K562 (cell line): ENCODE data around the gene SGMS1.

Source experiments
- CBFB ChIP-seq: sonication (generic); formaldehyde crosslinking; IDR thresholded peaks from 2 replicates; pipeline ENCODE4 v1.4.0; 2020; ENCODE audit warnings: mild to moderate bottlenecking, missing genetic modification reagents
- EZH2 ChIP-seq: IDR thresholded peaks from 2 replicates; pipeline ENCODE4 v1.6.1; 2012; ENCODE audit warnings: low read depth, mild to moderate bottlenecking, inconsistent platforms, low read length, borderline replicate concordance
- FOXK1 ChIP-seq: sonication (generic); formaldehyde crosslinking; IDR thresholded peaks from 2 replicates; pipeline ENCODE4 v1.8.0; 2022; ENCODE audit warnings: missing genetic modification reagents, mild to moderate bottlenecking, borderline replicate concordance
- KLF6 ChIP-seq: fragments of 250-450 bp; sonication (Bioruptor Pico); IDR thresholded peaks from 2 replicates; pipeline ENCODE4 v1.4.0; 2020; ENCODE audit warnings: mild to moderate bottlenecking, moderate library complexity, borderline replicate concordance
- MTA3 ChIP-seq: fragments of 450-650 bp; formaldehyde crosslinking; IDR thresholded peaks from 2 replicates; pipeline ENCODE4 v1.6.1; 2017; ENCODE audit warnings: mild to moderate bottlenecking, borderline replicate concordance
- NFATC3 ChIP-seq: fragments of 450-650 bp; IDR thresholded peaks from 2 replicates; pipeline ENCODE4 v1.6.1; 2017; ENCODE audit warnings: mild to moderate bottlenecking
- NFE2L1 ChIP-seq: fragments of 450-650 bp; IDR thresholded peaks from 2 replicates; pipeline ENCODE4 v1.6.1; 2016; ENCODE audit warnings: missing genetic modification characterization, low read depth, mild to moderate bottlenecking, missing compliant biosample characterization, moderate library complexity, borderline replicate concordance
- NR2C2 ChIP-seq, 2 experiments: fragments of 200-800 bp in 1 of 2; sonication (Bioruptor generic) in 1 of 2; sonication (generic) in 1 of 2; formaldehyde crosslinking in 1 of 2; IDR thresholded peaks; 2 replicates each; pipeline versions ENCODE4 v1.6.1 to v1.8.0; 2016 to 2022; ENCODE audit warnings: mild to moderate bottlenecking in 1 of 2, missing compliant biosample characterization in 1 of 2, missing genetic modification characterization in 1 of 2, missing genetic modification reagents in 1 of 2
- ZBED1 ChIP-seq: IDR thresholded peaks from 2 replicates; pipeline ENCODE4 v1.6.1; 2014
- ZNF668 ChIP-seq: fragments of 250-450 bp; sonication (Bioruptor Pico); IDR thresholded peaks from 2 replicates; pipeline ENCODE4 v1.8.0; 2022; ENCODE audit warnings: mild to moderate bottlenecking, inconsistent platforms
- TF ChIP-seq, protein P1 (sequence below): sonication (generic); formaldehyde crosslinking; IDR thresholded peaks from 2 replicates; pipeline ENCODE4 v1.8.0; 2022; ENCODE audit warnings: mild to moderate bottlenecking, missing genetic modification reagents
- TF ChIP-seq, protein P2 (sequence below), 3 experiments: IDR thresholded peaks in 2 of 3; conservative IDR thresholded peaks in 1 of 3; 2 replicates each; pipeline ENCODE4 v1.5.1; 2011 to 2012; ENCODE audit warnings: low read length in 3 of 3, mild to moderate bottlenecking in 3 of 3, control low read depth in 2 of 3, improper control_type of control experiment in 1 of 3, inconsistent platforms in 1 of 3, low read depth in 1 of 3, mixed read lengths in 1 of 3, moderate library complexity in 1 of 3; ENCODE audit not compliant: insufficient read depth in 2 of 3
- TF ChIP-seq, protein P3 (sequence below), 3 experiments: fragments of 200-800 bp in 1 of 3; sonication (Bioruptor generic) in 1 of 3; sonication (generic) in 1 of 3; formaldehyde crosslinking in 1 of 3; IDR thresholded peaks; 2 replicates each; pipeline versions ENCODE4 v1.6.1 to v1.8.0; 2016 to 2022; ENCODE audit warnings: mild to moderate bottlenecking in 2 of 3, missing compliant biosample characterization in 2 of 3, missing genetic modification characterization in 2 of 3, missing genetic modification reagents in 1 of 3
- TF ChIP-seq, protein P4 (sequence below): fragments of 150-350 bp; conservative IDR thresholded peaks from 2 replicates; pipeline ENCODE4 v1.6.1; 2014; ENCODE audit warnings: low read length

DNA sequence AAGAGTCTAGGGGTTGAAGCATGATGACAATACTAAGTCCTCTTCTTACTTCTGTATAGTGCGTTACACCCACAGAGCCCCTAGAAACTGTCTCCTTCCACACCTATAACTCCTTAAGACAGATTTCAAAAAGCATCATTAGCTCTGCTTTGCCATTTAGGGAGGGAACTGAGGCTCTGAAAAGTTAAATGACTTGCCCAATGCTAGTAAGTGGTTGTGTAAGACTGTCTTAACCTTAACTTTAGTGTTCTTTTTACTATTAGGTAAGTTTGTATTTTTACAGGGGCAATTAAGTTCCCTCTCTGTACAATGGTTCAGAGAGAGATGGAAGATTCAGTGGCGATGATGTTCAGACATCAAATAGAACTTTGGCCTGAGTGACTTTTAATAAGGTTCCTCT lies 299.7 kb downstream of the SGMS1 start:
- TF ChIP-seq, protein P1, sequence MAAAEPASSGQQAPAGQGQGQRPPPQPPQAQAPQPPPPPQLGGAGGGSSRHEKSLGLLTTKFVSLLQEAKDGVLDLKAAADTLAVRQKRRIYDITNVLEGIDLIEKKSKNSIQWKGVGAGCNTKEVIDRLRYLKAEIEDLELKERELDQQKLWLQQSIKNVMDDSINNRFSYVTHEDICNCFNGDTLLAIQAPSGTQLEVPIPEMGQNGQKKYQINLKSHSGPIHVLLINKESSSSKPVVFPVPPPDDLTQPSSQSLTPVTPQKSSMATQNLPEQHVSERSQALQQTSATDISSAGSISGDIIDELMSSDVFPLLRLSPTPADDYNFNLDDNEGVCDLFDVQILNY (CRISPR knock-in tag): no peak
- TF ChIP-seq, protein P2, sequence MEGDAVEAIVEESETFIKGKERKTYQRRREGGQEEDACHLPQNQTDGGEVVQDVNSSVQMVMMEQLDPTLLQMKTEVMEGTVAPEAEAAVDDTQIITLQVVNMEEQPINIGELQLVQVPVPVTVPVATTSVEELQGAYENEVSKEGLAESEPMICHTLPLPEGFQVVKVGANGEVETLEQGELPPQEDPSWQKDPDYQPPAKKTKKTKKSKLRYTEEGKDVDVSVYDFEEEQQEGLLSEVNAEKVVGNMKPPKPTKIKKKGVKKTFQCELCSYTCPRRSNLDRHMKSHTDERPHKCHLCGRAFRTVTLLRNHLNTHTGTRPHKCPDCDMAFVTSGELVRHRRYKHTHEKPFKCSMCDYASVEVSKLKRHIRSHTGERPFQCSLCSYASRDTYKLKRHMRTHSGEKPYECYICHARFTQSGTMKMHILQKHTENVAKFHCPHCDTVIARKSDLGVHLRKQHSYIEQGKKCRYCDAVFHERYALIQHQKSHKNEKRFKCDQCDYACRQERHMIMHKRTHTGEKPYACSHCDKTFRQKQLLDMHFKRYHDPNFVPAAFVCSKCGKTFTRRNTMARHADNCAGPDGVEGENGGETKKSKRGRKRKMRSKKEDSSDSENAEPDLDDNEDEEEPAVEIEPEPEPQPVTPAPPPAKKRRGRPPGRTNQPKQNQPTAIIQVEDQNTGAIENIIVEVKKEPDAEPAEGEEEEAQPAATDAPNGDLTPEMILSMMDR (IDR thresholded peaks at IDR 0.05 in 2 of 3, conservative IDR thresholded peaks at IDR 0.05 in 1 of 3; ENCODE audit: insufficient read depth in 2 of 3, low read depth in 1 of 3, low read length in 3 of 3): no peak
- TF ChIP-seq CBFB (CRISPR knock-in tag) (no peak), MTA3 (no peak), ZBED1 (no peak), ZNF668 (CRISPR knock-in tag) (no peak), NFATC3 (no peak), KLF6 (CRISPR knock-in tag) (no peak), NFE2L1 (tag) (no peak), EZH2 (no peak), NR2C2 (CRISPR knock-in tag; IDR thresholded peaks at IDR 0.05) (no peak), NR2C2 (tag; IDR thresholded peaks at IDR 0.05) (no peak), FOXK1 (no peak)
- TF ChIP-seq, protein P3, sequence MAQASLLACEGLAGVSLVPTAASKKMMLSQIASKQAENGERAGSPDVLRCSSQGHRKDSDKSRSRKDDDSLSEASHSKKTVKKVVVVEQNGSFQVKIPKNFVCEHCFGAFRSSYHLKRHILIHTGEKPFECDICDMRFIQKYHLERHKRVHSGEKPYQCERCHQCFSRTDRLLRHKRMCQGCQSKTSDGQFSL (CRISPR knock-in tag; IDR thresholded peaks at IDR 0.05): no peak
- TF ChIP-seq, protein P3 (tag; IDR thresholded peaks at IDR 0.05): no peak
- TF ChIP-seq, protein P4, sequence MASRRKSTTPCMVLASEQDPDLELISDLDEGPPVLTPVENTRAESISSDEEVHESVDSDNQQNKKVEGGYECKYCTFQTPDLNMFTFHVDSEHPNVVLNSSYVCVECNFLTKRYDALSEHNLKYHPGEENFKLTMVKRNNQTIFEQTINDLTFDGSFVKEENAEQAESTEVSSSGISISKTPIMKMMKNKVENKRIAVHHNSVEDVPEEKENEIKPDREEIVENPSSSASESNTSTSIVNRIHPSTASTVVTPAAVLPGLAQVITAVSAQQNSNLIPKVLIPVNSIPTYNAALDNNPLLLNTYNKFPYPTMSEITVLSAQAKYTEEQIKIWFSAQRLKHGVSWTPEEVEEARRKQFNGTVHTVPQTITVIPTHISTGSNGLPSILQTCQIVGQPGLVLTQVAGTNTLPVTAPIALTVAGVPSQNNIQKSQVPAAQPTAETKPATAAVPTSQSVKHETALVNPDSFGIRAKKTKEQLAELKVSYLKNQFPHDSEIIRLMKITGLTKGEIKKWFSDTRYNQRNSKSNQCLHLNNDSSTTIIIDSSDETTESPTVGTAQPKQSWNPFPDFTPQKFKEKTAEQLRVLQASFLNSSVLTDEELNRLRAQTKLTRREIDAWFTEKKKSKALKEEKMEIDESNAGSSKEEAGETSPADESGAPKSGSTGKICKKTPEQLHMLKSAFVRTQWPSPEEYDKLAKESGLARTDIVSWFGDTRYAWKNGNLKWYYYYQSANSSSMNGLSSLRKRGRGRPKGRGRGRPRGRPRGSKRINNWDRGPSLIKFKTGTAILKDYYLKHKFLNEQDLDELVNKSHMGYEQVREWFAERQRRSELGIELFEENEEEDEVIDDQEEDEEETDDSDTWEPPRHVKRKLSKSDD: no peak
